ENCODE measurements around the gene PRR16. TPM values are rescaled to one million over a fixed set of nuclear protein-coding genes. Genes with fewer than 3 reads are reported as not detected.

Gene PRR16
- total and polyA plus RNA-seq, 4 experiments from 2014 or later = not detected

- Histone ChIP-seq H3K4me1 (ENCODE audit: insufficient read depth, low read length) (no peaks in the 10 kb centered on the region), H3K27me3 (ENCODE audit: insufficient read depth, low read length) (no peaks in the 10 kb centered on the region), H3K36me3 (ENCODE audit: insufficient read depth, low read length) (no peaks in the 10 kb centered on the region), H3K27ac (ENCODE audit: low read depth, low read length) (no peak overlapping the region), H3K9me3 (ENCODE audit: control insufficient read depth in 1 of 2, low read length in 2 of 2) (no peaks in the 10 kb centered on the region), H3K4me3 (ENCODE audit: low read length in 2 of 2) (no peak overlapping the region)
- no peak overlapping the region for H3K4me3 Mint-ChIP-seq
- peaks cover 0 to 4% (median 2%) of the 10 kb centered on the region in 8 donors for H3K9me3 Mint-ChIP-seq
- intact Hi-C loops (cut with micrococcal nuclease) = no loop called here
- POLR2A ChIA-PET (ENCODE audit: partially characterized antibody) = no interaction called here
- H3K27me3 Mint-ChIP-seq = no peaks in the 10 kb centered on the region
- H3K4me1 Mint-ChIP-seq = no peaks in the 10 kb centered on the region
- CTCF ChIA-PET (ENCODE audit: partially characterized antibody) = no interaction called here
- DNase-seq = no peak
- H3K27ac Mint-ChIP-seq = no peak overlapping the region
- no peaks in the 10 kb centered on the region for H3K36me3 Mint-ChIP-seq
These were observed 82.8 kb downstream of the PRR16 start for GRCh38 chr5:120546922-120547321.

GRCh38 chr5:120550358-120550757, 86.3 kb downstream of the PRR16 start:
- Histone ChIP-seq H3K4me3 (ENCODE audit: low read length in 2 of 2) (no peak overlapping the region), H3K4me1 (ENCODE audit: insufficient read depth, low read length) (no peaks in the 10 kb centered on the region), H3K27me3 (ENCODE audit: insufficient read depth, low read length) (no peaks in the 10 kb centered on the region), H3K27ac (ENCODE audit: low read depth, low read length) (no peak overlapping the region), H3K36me3 (ENCODE audit: insufficient read depth, low read length) (no peaks in the 10 kb centered on the region), H3K9me3 (ENCODE audit: control insufficient read depth in 1 of 2, low read length in 2 of 2) (no peaks in the 10 kb centered on the region)
- no peak overlapping the region for H3K4me3 Mint-ChIP-seq
- DNase-seq = no peak
- no peaks in the 10 kb centered on the region for H3K27me3 Mint-ChIP-seq
- no peaks in the 10 kb centered on the region for H3K4me1 Mint-ChIP-seq
- CTCF ChIA-PET (ENCODE audit: partially characterized antibody) = no interaction called here
- peaks cover 0 to 4% (median 2%) of the 10 kb centered on the region in 8 donors for H3K9me3 Mint-ChIP-seq
- no peaks in the 10 kb centered on the region for H3K36me3 Mint-ChIP-seq
- intact Hi-C loops (cut with micrococcal nuclease) = no loop called here
- no peak overlapping the region for H3K27ac Mint-ChIP-seq
- POLR2A ChIA-PET (ENCODE audit: partially characterized antibody) = no interaction called here

- H3K4me1 ChIP-seq (ENCODE audit: insufficient read depth, low read length) = no peaks in the 10 kb centered on the region
- Mint-ChIP-seq H3K4me1 (no peaks in the 10 kb centered on the region), H3K27me3 (no peaks in the 10 kb centered on the region), H3K9me3 (peaks cover 0 to 9% (median 2%) of the 10 kb centered on the region in 8 donors), H3K27ac (no peak overlapping the region), H3K36me3 (no peaks in the 10 kb centered on the region), H3K4me3 (no peak overlapping the region)
- no peaks in the 10 kb centered on the region for H3K27me3 ChIP-seq (ENCODE audit: insufficient read depth, low read length)
- no peak overlapping the region for H3K27ac ChIP-seq (ENCODE audit: low read depth, low read length)
- H3K9me3 ChIP-seq (ENCODE audit: control insufficient read depth in 1 of 2, low read length in 2 of 2) = no peaks in the 10 kb centered on the region
- H3K4me3 ChIP-seq (ENCODE audit: low read length in 2 of 2) = no peak overlapping the region
- ChIA-PET CTCF (ENCODE audit: partially characterized antibody) (no interaction called here), POLR2A (ENCODE audit: partially characterized antibody) (no interaction called here)
- no peaks in the 10 kb centered on the region for H3K36me3 ChIP-seq (ENCODE audit: insufficient read depth, low read length)
- intact Hi-C loops (cut with micrococcal nuclease) = no loop called here
- DNase-seq = no peak
These were observed 88.5 kb downstream of the PRR16 start for GRCh38 chr5:120552638-120553037.

GRCh38 chr5:120555345-120555744, 91.2 kb downstream of the PRR16 start:
- H3K36me3 Mint-ChIP-seq = no peaks in the 10 kb centered on the region
- no peak overlapping the region for H3K4me3 Mint-ChIP-seq
- no peaks in the 10 kb centered on the region for H3K36me3 ChIP-seq (ENCODE audit: insufficient read depth, low read length)

GRCh38 chr5:120564013-120564412, 99.9 kb downstream of the PRR16 start:
- Mint-ChIP-seq H3K27me3 (no peaks in the 10 kb centered on the region), H3K27ac (no peak overlapping the region), H3K9me3 (peaks cover 0 to 12% (median 4%) of the 10 kb centered on the region in 8 donors), H3K4me1 (no peaks in the 10 kb centered on the region), H3K36me3 (no peaks in the 10 kb centered on the region), H3K4me3 (no peak overlapping the region)
- Histone ChIP-seq H3K27me3 (ENCODE audit: insufficient read depth, low read length) (no peaks in the 10 kb centered on the region), H3K4me1 (ENCODE audit: insufficient read depth, low read length) (no peaks in the 10 kb centered on the region), H3K36me3 (ENCODE audit: insufficient read depth, low read length) (no peaks in the 10 kb centered on the region), H3K9me3 (ENCODE audit: control insufficient read depth in 1 of 2, low read length in 2 of 2) (no peaks in the 10 kb centered on the region), H3K27ac (ENCODE audit: low read depth, low read length) (no peak overlapping the region), H3K4me3 (ENCODE audit: low read length in 2 of 2) (no peak overlapping the region)
- DNase-seq = no peak
- CTCF ChIA-PET (ENCODE audit: partially characterized antibody) = no interaction called here
- POLR2A ChIA-PET (ENCODE audit: partially characterized antibody) = no interaction called here
- intact Hi-C loops (cut with micrococcal nuclease) = no loop called here

More at GRCh38 chr5:120555345-120555744, 91.2 kb downstream of the PRR16 start:
- DNase-seq = no peak
- no peaks in the 10 kb centered on the region for H3K27me3 Mint-ChIP-seq
- Histone ChIP-seq H3K4me3 (ENCODE audit: low read length in 2 of 2) (no peak overlapping the region), H3K4me1 (ENCODE audit: insufficient read depth, low read length) (no peaks in the 10 kb centered on the region), H3K27ac (ENCODE audit: low read depth, low read length) (no peak overlapping the region), H3K27me3 (ENCODE audit: insufficient read depth, low read length) (no peaks in the 10 kb centered on the region), H3K9me3 (ENCODE audit: control insufficient read depth in 1 of 2, low read length in 2 of 2) (no peaks in the 10 kb centered on the region)
- intact Hi-C loops (cut with micrococcal nuclease) = no loop called here
- H3K9me3 Mint-ChIP-seq = peaks cover 0 to 9% (median under 1%) of the 10 kb centered on the region in 8 donors
- ChIA-PET CTCF (ENCODE audit: partially characterized antibody) (no interaction called here), POLR2A (ENCODE audit: partially characterized antibody) (no interaction called here)
- H3K27ac Mint-ChIP-seq = no peak overlapping the region
- H3K4me1 Mint-ChIP-seq = no peaks in the 10 kb centered on the region

- H3K27ac Mint-ChIP-seq = no peak overlapping the region
These were observed 103.0 kb downstream of the PRR16 start for GRCh38 chr5:120567066-120567465.

GRCh38 chr5:120567921-120568320, 103.8 kb downstream of the PRR16 start:
- H3K27ac ChIP-seq (ENCODE audit: low read depth, low read length) = no peak overlapping the region
- Mint-ChIP-seq H3K4me1 (no peaks in the 10 kb centered on the region), H3K36me3 (no peaks in the 10 kb centered on the region), H3K4me3 (no peak overlapping the region), H3K9me3 (peaks cover 0 to 12% (median 3%) of the 10 kb centered on the region in 8 donors), H3K27me3 (no peaks in the 10 kb centered on the region), H3K27ac (no peak overlapping the region)
- no peak overlapping the region for H3K4me3 ChIP-seq (ENCODE audit: low read length in 2 of 2)
- DNase-seq = no peak
- intact Hi-C loops (cut with micrococcal nuclease) = no loop called here
- ChIA-PET CTCF (ENCODE audit: partially characterized antibody) (no interaction called here), POLR2A (ENCODE audit: partially characterized antibody) (no interaction called here)
- no peaks in the 10 kb centered on the region for H3K9me3 ChIP-seq (ENCODE audit: control insufficient read depth in 1 of 2, low read length in 2 of 2)
- no peaks in the 10 kb centered on the region for H3K36me3 ChIP-seq (ENCODE audit: insufficient read depth, low read length)
- H3K4me1 ChIP-seq (ENCODE audit: insufficient read depth, low read length) = no peaks in the 10 kb centered on the region
- no peaks in the 10 kb centered on the region for H3K27me3 ChIP-seq (ENCODE audit: insufficient read depth, low read length)

More at GRCh38 chr5:120567066-120567465, 103.0 kb downstream of the PRR16 start:
- Histone ChIP-seq H3K36me3 (ENCODE audit: insufficient read depth, low read length) (no peaks in the 10 kb centered on the region), H3K4me3 (ENCODE audit: low read length in 2 of 2) (no peak overlapping the region), H3K27me3 (ENCODE audit: insufficient read depth, low read length) (no peaks in the 10 kb centered on the region), H3K27ac (ENCODE audit: low read depth, low read length) (no peak overlapping the region), H3K9me3 (ENCODE audit: control insufficient read depth in 1 of 2, low read length in 2 of 2) (no peaks in the 10 kb centered on the region), H3K4me1 (ENCODE audit: insufficient read depth, low read length) (no peaks in the 10 kb centered on the region)
- ChIA-PET POLR2A (ENCODE audit: partially characterized antibody) (no interaction called here), CTCF (ENCODE audit: partially characterized antibody) (no interaction called here)
- Mint-ChIP-seq H3K36me3 (no peaks in the 10 kb centered on the region), H3K9me3 (peaks cover 0 to 12% (median 3%) of the 10 kb centered on the region in 8 donors), H3K4me3 (no peak overlapping the region), H3K4me1 (no peaks in the 10 kb centered on the region), H3K27me3 (no peaks in the 10 kb centered on the region)
- intact Hi-C loops (cut with micrococcal nuclease) = no loop called here
- DNase-seq = no peak

GRCh38 chr5:120568711-120569110, 104.6 kb downstream of the PRR16 start:
- no peak overlapping the region for H3K4me3 Mint-ChIP-seq
- intact Hi-C loops (cut with micrococcal nuclease) = no loop called here
- peaks cover 0 to 12% (median 3%) of the 10 kb centered on the region in 8 donors for H3K9me3 Mint-ChIP-seq
- H3K27me3 Mint-ChIP-seq = no peaks in the 10 kb centered on the region
- no peak for DNase-seq
- Histone ChIP-seq H3K27ac (ENCODE audit: low read depth, low read length) (no peak overlapping the region), H3K9me3 (ENCODE audit: control insufficient read depth in 1 of 2, low read length in 2 of 2) (no peaks in the 10 kb centered on the region), H3K36me3 (ENCODE audit: insufficient read depth, low read length) (no peaks in the 10 kb centered on the region), H3K4me1 (ENCODE audit: insufficient read depth, low read length) (no peaks in the 10 kb centered on the region), H3K27me3 (ENCODE audit: insufficient read depth, low read length) (no peaks in the 10 kb centered on the region), H3K4me3 (ENCODE audit: low read length in 2 of 2) (no peak overlapping the region)
- H3K27ac Mint-ChIP-seq = no peak overlapping the region
- POLR2A ChIA-PET (ENCODE audit: partially characterized antibody) = no interaction called here
- no peaks in the 10 kb centered on the region for H3K36me3 Mint-ChIP-seq
- CTCF ChIA-PET (ENCODE audit: partially characterized antibody) = no interaction called here
- H3K4me1 Mint-ChIP-seq = no peaks in the 10 kb centered on the region

All from CD4-positive, alpha-beta memory T cell (primary cell).